HG02981 (cell line): ENCODE results near the gene NR1D1.

Source experiments
- ATAC-seq: cut with Tn5 transposase; IDR thresholded peaks from one replicate; pipeline ENCODE4 v1.9.1; 2021; ENCODE audit warnings: mild to moderate bottlenecking, moderate library complexity; ENCODE audit not compliant: unreplicated experiment

The NR1D1 gene

GRCh38 chr17:40097931-40098845 is 2.2 kb downstream of the NR1D1 start:
- no peak for ATAC-seq

DNA sequence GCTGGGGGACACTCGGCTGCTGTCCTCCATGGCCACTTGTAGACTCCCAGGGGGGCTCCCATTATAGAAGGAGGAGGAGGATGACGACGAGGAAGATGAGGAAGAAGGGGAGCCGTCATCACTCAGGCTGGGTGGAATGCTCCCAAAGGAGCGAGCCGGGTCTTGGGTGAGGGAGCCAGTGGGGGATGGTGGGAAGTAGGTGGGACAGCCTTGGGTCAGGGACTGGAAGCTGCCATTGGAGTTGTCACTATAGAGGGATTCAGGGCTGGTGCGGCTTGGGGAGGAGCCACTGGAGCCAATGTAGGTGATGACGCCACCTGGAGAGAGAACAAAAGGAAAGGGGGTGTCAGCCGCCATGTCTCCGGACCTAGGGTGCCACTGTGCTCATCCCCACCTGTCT is 3.3 kb downstream of the NR1D1 start:
- ATAC-seq, result no peak

- ATAC-seq, result peak; percentile 45
Observed at GRCh38 chr17:40095944-40096791, 4.2 kb downstream of the NR1D1 start.

- no peak for ATAC-seq
Observed at GRCh38 chr17:40095351-40095943, 4.9 kb downstream of the NR1D1 start.

DNA sequence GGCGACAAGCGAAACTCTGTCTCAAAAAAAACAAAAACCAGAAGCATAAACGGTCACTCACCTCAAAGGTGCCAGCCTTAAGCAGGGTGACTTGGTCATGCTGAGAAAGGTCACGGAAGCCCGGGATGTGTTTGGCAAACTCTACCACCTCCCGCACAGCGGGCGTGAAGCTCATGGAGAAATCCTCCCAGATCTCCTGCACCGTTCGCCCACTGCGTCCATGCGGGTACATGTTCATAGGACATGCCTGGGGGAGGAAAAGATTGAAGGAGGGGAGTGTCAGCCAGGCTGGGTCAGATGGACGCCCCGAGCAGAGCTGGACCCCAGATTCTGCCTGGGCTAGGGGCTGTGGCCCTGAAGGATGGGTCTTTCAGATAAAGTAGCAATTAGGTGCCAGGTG is 5.5 kb downstream of the NR1D1 start:
- no peak for ATAC-seq

DNA sequence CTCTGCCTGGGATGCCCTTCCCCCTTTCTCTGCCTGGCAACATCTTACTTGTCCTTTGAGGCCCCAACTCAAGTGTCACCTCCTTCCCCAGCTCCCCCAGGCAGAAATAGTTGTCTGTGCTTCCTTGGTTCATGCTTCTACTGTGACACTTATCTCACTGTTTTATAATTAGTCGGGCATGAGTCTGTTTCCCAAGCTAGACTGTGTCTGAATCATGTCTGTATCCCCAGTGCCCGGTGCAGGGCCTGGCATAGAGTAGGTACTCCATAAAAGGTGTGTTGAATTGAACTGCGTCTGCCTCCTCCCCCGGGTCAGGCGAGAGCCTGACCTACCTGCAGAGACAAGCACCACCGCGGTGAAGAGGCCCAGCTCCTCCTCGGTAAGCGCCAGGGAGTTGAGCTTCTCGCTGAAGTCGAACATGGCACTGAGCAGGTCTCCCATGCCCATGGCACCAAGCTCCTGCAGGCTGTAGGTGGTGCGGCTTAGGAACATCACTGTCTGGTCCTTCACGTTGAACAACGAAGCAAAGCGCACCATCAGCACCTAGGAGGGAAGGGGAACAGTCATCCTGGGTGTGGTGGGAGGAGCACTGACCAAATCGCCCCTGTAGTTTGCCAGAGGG is 6.7 kb downstream of the NR1D1 start:
- ATAC-seq, result no peak

- ATAC-seq, result no peak
Observed at GRCh38 chr17:40093005-40093579, 7.3 kb downstream of the NR1D1 start.

DNA sequence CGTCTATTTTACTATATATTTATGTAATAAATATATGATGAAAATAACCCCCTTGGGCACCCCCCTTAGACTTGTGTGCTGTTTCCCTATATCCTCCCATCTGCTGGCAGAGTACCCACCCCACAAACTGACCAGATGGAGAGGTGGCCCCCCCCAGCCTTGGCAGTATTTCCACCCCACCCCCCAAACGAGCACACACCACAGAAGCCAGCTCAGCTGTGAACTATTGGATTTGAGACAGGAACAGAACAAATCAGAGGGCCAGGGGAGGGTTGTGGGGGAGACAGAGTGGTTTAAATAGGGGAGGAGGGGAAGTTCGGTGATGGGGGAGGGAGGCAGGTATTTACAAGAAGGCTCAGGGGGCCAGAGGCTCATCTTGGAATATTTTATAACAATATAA is 7.8 kb downstream of the NR1D1 start:
- ATAC-seq, result no peak

GRCh38 chr17:40091691-40092397 is 8.5 kb downstream of the NR1D1 start:
- ATAC-seq, result no peak

DNA sequence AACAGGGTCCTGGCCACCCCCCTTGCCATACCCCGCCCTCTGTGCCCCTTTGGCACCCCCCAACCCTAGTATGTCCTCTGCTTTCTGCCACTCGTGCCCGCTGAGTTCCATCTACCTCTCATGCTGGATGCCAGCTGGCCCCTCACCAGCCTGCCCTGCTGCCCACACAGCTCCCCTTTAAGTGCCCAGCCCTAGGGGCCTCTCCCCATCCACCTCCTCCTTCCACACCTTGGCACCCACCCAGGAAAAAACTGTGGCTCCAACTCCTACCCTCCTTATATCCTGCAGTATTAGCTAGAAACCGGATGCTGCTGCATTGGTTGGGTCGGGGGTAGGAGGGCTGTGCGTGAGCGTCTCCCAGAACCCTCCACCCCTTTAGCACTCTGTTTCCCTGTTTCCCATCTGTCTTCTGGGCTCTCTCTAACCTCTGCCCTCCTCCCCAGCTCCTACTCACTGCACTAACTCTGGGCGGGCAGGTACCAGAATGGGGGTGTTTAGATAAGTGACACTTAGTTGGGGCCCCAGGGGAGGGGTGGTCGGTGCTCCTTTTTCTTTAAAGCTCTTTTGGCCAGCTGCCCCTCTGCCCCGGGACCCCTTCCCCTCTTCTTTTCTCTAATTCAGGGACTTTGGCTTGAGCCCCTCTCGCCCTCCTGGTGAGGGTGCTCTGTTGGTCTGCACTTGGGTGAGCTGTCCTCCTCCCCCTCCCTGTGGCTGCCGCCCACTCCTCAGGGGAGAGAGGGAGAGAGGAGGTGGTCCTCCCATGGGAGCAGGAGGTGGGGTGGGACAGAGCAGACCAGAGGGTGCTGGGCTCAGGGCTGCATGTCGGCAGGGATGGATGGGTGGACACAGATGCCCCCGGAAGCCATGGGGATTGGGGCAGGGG is 9.9 kb downstream of the NR1D1 start:
- ATAC-seq, result no peak

DNA sequence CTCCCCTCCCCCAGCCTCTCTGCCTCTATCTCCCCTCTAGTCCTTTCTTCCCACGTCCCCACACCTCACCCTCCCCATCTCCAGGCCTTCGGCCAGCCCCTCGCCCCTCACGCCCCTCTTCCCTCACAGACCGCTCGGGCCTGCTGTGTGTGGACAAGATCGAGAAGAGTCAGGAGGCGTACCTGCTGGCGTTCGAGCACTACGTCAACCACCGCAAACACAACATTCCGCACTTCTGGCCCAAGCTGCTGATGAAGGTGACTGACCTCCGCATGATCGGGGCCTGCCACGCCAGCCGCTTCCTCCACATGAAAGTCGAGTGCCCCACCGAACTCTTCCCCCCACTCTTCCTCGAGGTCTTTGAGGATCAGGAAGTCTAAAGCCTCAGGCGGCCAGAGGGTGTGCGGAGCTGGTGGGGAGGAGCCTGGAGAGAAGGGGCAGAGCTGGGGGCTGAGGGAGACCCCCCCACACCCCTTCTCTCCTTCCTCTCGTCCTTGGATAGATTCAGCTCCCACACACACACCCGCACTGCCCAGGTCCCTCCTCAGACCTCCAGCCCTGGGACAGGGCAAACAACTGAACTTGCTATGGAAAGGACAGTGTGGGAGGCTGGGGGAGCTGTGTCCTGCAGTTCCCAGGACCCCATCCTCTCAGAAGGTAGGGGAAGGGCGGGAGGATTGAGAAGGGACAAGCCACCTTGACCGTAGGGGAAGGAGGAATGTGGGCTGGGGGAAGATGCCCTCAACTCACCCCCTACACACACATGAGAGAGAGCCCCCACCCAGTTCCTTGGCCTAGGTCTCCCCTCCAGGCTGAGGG is 11.1 kb downstream of the NR1D1 start:
- ATAC-seq, result no peak

DNA sequence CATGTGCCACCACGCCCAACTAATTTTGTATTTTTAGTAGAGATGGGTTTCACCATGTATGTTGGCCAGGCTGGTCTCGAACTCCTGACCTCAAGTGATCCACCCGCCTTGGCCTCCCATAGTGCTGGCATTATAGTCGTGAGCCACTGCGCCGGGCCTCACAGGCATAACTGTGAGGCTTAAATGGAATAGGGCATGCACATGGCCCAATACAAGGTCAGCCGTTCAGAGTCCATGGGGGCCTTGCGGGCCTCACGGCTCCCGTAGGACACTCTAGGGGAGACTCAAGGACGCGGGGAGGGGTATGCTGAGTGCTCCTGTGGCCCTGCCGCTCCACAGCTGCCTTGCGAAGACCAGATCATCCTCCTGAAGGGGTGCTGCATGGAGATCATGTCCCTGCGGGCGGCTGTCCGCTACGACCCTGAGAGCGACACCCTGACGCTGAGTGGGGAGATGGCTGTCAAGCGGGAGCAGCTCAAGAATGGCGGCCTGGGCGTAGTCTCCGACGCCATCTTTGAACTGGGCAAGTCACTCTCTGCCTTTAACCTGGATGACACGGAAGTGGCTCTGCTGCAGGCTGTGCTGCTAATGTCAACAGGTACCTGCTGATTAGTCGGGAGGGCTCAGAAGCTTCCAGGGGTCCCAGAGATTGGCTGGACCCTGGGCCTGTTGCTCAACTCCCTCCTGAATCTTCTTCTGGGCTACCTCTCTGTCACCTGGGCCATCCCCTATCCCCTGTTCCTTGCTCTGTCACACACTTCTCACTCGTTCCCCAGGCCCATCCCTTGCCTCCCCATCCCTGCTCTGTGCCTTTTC is 12.3 kb downstream of the NR1D1 start:
- no peak for ATAC-seq

GRCh38 chr17:40087049-40087794 is 13.2 kb downstream of the NR1D1 start:
- ATAC-seq, result no peak

DNA sequence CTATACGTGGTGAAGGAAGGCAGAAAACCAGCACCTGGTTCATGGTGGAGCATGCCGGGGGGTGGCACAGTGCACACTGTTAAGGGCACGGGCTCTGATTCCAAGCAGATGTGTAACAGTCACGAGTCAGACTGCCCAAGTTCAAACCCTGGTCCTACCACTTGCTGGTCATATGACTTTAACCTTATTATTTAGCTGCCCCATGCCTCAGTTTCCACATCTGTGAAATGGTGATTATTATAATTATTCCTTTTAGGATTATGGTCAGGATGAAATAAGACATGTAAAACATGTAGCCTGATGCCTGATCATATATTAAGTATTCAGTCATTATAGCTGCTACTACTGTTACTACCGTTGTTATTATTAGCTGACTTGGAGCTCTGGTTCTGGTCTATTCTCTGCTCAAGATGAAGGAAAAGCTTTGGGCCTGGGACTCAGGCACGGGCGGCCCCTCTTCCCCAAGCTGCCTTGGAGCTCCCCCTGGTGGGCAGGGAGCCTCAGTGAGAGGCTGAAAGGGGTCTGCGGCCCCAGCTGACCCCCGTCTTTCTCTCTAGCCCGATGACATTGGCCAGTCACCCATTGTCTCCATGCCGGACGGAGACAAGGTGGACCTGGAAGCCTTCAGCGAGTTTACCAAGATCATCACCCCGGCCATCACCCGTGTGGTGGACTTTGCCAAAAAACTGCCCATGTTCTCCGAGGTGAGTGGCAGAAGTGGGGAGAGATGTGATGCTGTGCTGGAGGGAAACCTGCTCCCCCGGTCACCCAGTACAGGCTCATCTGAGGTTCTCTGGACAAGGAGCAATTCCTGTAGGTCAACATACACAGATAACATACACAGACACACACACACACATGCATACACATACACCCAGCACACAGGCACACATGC is 14.0 kb downstream of the NR1D1 start:
- no peak for ATAC-seq

- ATAC-seq, result no peak
Observed at GRCh38 chr17:40084477-40084876, 15.9 kb downstream of the NR1D1 start.

DNA sequence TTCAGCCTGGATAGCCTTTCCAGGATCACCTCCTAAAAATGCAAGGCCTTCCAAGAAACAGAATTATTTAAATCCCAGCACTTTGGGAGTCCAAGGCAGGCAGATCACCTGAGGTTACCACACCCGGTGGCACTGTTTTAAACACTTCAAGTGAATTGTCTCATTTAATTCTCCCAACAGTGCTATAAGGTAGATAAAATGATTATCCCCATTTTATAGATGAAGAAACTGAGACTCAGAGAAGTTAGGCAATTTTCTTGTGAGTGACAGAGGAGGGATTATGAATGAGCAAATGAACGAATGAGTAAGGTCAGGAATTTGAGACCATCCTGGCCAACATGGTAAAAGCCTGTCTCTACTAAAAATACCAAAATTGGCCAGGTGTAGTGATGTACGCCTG is 20.8 kb downstream of the NR1D1 start:
- ATAC-seq, result no peak
